Activated CD4-positive, alpha-beta T cell treated with anti-CD3 and anti-CD28 coated beads, Interleukin-2, amount 10 ng/mL, durations not matched to agents 7 days and 5 days (primary cell): Measurements from ENCODE around the gene ERG. TPM values are rescaled to one million over a fixed set of nuclear protein-coding genes. Genes with fewer than 3 reads are reported as not detected.

ENCODE experiments used
- CTCF ChIA-PET: fragments of 350-600 bp; sonication (Branson Sonifier 250); formaldehyde crosslinking; loops from one replicate; lab custom pipeline; 2021; ENCODE audit warnings: antibody characterized with exemption; lab: Charles Lee
- POLR2A ChIA-PET: fragments of 350-600 bp; sonication (Branson Sonifier 250); formaldehyde crosslinking; loops from one replicate; lab custom pipeline; 2021; ENCODE audit warnings: antibody characterized with exemption; lab: Charles Lee
- DNase-seq: peaks from one replicate; pipeline ENCODE4 v3.0.0-alpha.2; 2020
- H3K27ac Mint-ChIP-seq: one replicate; pipeline ENCODE4 v1.8.0; 2021; ENCODE audit warnings: mild to moderate bottlenecking, moderate library complexity, mixed read lengths
- H3K27me3 Mint-ChIP-seq: one replicate; pipeline ENCODE4 v1.8.0; 2021; ENCODE audit warnings: mixed read lengths
- H3K36me3 Mint-ChIP-seq: one replicate; pipeline ENCODE4 v1.8.0; 2021; ENCODE audit warnings: low read depth, mixed read lengths
- H3K4me1 Mint-ChIP-seq: one replicate; pipeline ENCODE4 v1.8.0; 2021; ENCODE audit warnings: mixed read lengths
- H3K4me3 Mint-ChIP-seq: one replicate; pipeline ENCODE4 v1.8.0; 2021; ENCODE audit warnings: mild to moderate bottlenecking, moderate library complexity, mixed read lengths
- H3K9me3 Mint-ChIP-seq: one replicate; pipeline ENCODE4 v1.8.0; 2021; ENCODE audit warnings: mixed read lengths
- total RNA-seq, 2 experiments: library from RNA; stranded (reverse); gene quantifications; one replicate each; pipeline ENCODE4 v1.2.3, GENCODE V29; 2021

ERG gene
- total RNA-seq, 2 experiments from 2014 or later: not detected

- no peaks in the 10 kb centered on the region for H3K36me3 Mint-ChIP-seq
- H3K9me3 Mint-ChIP-seq: no peaks in the 10 kb centered on the region
- ChIA-PET POLR2A (no interaction called here), CTCF (no interaction called here)
- H3K27ac Mint-ChIP-seq: no peak overlapping the region
- no peak for DNase-seq
- H3K27me3 Mint-ChIP-seq: no peaks in the 10 kb centered on the region
- H3K4me3 Mint-ChIP-seq: no peak overlapping the region
- H3K4me1 Mint-ChIP-seq: no peaks in the 10 kb centered on the region
Measured at GRCh38 chr21:38460171-38460742, 38.0 kb downstream of the ERG start.

DNA sequence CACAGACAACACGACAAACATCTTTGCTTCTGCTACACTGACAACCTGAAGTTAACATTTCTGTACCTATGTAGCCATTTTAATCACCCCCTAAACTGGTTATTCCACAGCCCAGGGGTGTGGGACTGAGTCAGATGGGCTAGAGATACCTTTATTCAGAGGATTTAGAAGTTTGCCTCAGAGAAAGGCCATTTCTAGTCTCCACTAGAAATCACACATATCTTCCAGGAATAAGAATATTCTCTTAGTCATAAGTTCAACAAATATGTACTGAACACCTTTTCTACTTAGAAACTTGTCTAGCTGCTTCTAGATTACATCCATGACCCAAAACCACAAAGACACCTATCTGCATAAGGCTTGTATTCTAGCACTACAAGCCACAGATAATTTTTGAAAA is 38.8 kb downstream of the ERG start:
- Mint-ChIP-seq H3K27me3 (no peaks in the 10 kb centered on the region), H3K4me1 (no peaks in the 10 kb centered on the region), H3K4me3 (no peak overlapping the region), H3K9me3 (no peaks in the 10 kb centered on the region), H3K27ac (no peak overlapping the region), H3K36me3 (no peaks in the 10 kb centered on the region)
- DNase-seq: no peak
- CTCF ChIA-PET: no interaction called here
- POLR2A ChIA-PET: no interaction called here

- Mint-ChIP-seq H3K36me3 (no peaks in the 10 kb centered on the region), H3K27me3 (peaks cover 3% of the 10 kb centered on the region), H3K4me3 (no peak overlapping the region), H3K4me1 (no peaks in the 10 kb centered on the region), H3K27ac (no peak overlapping the region), H3K9me3 (no peaks in the 10 kb centered on the region)
- ChIA-PET POLR2A (interaction anchor here (0.7 kb wide), 1 partner anchor 418 kb away, joined by 3 read pairs; no protein-coding TSS in a partner anchor), CTCF (interaction anchor here (1.2 kb wide), 1 partner anchor 20 kb away, joined by 3 read pairs; no protein-coding TSS in a partner anchor)
- DNase-seq: no peak
Measured at GRCh38 chr21:38455403-38455802, 42.9 kb downstream of the ERG start.

- H3K4me3 Mint-ChIP-seq: no peak overlapping the region
- no peaks in the 10 kb centered on the region for H3K4me1 Mint-ChIP-seq
- H3K9me3 Mint-ChIP-seq: no peaks in the 10 kb centered on the region
- CTCF ChIA-PET: interaction anchor here (1.2 kb wide), 1 partner anchor 290 kb away, joined by 3 read pairs; no protein-coding TSS in a partner anchor
- DNase-seq: no peak
- no peak overlapping the region for H3K27ac Mint-ChIP-seq
- POLR2A ChIA-PET: no interaction called here
- H3K27me3 Mint-ChIP-seq: peaks cover 3% of the 10 kb centered on the region
- no peaks in the 10 kb centered on the region for H3K36me3 Mint-ChIP-seq
Measured at GRCh38 chr21:38454702-38455101, 43.6 kb downstream of the ERG start.

GRCh38 chr21:38454161-38454560 is 44.1 kb downstream of the ERG start:
- H3K9me3 Mint-ChIP-seq: no peaks in the 10 kb centered on the region
- H3K36me3 Mint-ChIP-seq: no peaks in the 10 kb centered on the region
- peaks cover 3% of the 10 kb centered on the region for H3K27me3 Mint-ChIP-seq
- H3K4me3 Mint-ChIP-seq: no peak overlapping the region
- H3K4me1 Mint-ChIP-seq: no peaks in the 10 kb centered on the region
- ChIA-PET CTCF (interaction anchor here (1.2 kb wide), 1 partner anchor 290 kb away, joined by 3 read pairs; no protein-coding TSS in a partner anchor), POLR2A (no interaction called here)
- H3K27ac Mint-ChIP-seq: no peak overlapping the region
- no peak for DNase-seq

- H3K27me3 Mint-ChIP-seq: peaks cover 11% of the 10 kb centered on the region
- no peaks in the 10 kb centered on the region for H3K9me3 Mint-ChIP-seq
- no peak overlapping the region for H3K27ac Mint-ChIP-seq
- ChIA-PET CTCF (no interaction called here), POLR2A (no interaction called here)
- DNase-seq: no peak
- no peaks in the 10 kb centered on the region for H3K36me3 Mint-ChIP-seq
- no peaks in the 10 kb centered on the region for H3K4me1 Mint-ChIP-seq
- no peak overlapping the region for H3K4me3 Mint-ChIP-seq
Measured at GRCh38 chr21:38448671-38449385, 49.4 kb downstream of the ERG start.

GRCh38 chr21:38447611-38448010 is 50.7 kb downstream of the ERG start:
- Mint-ChIP-seq H3K9me3 (no peaks in the 10 kb centered on the region), H3K36me3 (no peaks in the 10 kb centered on the region), H3K4me1 (no peaks in the 10 kb centered on the region), H3K4me3 (no peak overlapping the region), H3K27ac (no peak overlapping the region), H3K27me3 (peaks cover 11% of the 10 kb centered on the region)
- DNase-seq: no peak
- ChIA-PET CTCF (no interaction called here), POLR2A (no interaction called here)

GRCh38 chr21:38444691-38445090 is 53.6 kb downstream of the ERG start:
- CTCF ChIA-PET: interaction anchor here (0.6 to 0.7 kb wide), 2 partner anchors 179 to 628 kb away, joined by 3 read pairs; no protein-coding TSS in a partner anchor
- Mint-ChIP-seq H3K27ac (no peak overlapping the region), H3K36me3 (no peaks in the 10 kb centered on the region), H3K27me3 (peaks cover 8% of the 10 kb centered on the region), H3K9me3 (no peaks in the 10 kb centered on the region), H3K4me1 (no peaks in the 10 kb centered on the region), H3K4me3 (no peak overlapping the region)
- POLR2A ChIA-PET: no interaction called here
- DNase-seq: no peak

GRCh38 chr21:38443110-38443509 is 55.2 kb downstream of the ERG start:
- CTCF ChIA-PET: interaction anchor here (0.7 kb wide), 1 partner anchor 317 kb away, joined by 4 read pairs; no protein-coding TSS in a partner anchor
- DNase-seq: no peak
- Mint-ChIP-seq H3K4me3 (no peak overlapping the region), H3K4me1 (no peaks in the 10 kb centered on the region), H3K27me3 (no peaks in the 10 kb centered on the region), H3K27ac (no peak overlapping the region), H3K36me3 (no peaks in the 10 kb centered on the region), H3K9me3 (no peaks in the 10 kb centered on the region)
- POLR2A ChIA-PET: no interaction called here

DNA sequence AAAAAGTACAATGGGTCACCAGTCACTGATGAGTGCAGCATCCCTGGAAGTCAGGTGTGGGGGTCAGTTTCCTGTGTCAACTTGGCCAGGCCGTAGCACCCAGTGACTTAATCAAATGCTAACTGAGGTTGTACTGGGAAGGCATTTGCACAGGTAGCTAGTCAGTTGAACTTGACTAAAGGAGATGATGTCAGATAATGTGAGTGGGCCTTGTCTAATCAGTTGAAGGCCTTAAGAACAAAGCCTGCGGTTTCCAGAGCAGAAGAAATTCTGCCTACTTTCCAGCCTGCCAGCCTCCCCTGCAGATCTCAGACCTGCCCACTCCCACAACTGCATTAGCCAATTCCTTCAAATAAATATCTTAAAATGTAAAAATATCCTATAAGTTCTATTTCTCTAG is 57.1 kb downstream of the ERG start:
- DNase-seq: no peak
- Mint-ChIP-seq H3K4me3 (no peak overlapping the region), H3K36me3 (no peaks in the 10 kb centered on the region), H3K9me3 (no peaks in the 10 kb centered on the region), H3K27me3 (no peaks in the 10 kb centered on the region), H3K4me1 (no peaks in the 10 kb centered on the region), H3K27ac (no peak overlapping the region)
- CTCF ChIA-PET: no interaction called here
- POLR2A ChIA-PET: no interaction called here

DNA sequence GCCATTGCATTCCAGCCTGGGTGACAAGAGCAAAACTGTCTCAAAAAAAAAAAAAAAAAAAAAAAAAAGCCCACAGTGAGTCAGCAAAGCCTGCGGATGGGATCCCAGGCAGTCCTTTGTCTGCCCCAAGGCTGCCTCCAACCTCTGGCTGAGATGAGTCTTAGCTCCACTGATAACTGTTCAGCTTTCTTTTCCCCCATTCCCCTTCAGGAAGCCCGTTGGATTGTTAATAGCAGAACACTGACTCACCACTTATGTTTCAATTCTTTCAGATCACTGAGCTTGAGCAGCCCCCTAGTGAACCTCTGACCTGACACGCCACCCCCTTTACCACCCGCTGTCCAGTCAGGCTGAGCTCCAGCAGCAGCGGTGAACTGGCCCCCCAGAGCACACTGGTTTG is 57.5 kb downstream of the ERG start:
- Mint-ChIP-seq H3K4me3 (no peak overlapping the region), H3K27ac (no peak overlapping the region), H3K4me1 (no peaks in the 10 kb centered on the region), H3K27me3 (no peaks in the 10 kb centered on the region), H3K9me3 (no peaks in the 10 kb centered on the region), H3K36me3 (no peaks in the 10 kb centered on the region)
- ChIA-PET CTCF (no interaction called here), POLR2A (no interaction called here)
- no peak for DNase-seq

DNA sequence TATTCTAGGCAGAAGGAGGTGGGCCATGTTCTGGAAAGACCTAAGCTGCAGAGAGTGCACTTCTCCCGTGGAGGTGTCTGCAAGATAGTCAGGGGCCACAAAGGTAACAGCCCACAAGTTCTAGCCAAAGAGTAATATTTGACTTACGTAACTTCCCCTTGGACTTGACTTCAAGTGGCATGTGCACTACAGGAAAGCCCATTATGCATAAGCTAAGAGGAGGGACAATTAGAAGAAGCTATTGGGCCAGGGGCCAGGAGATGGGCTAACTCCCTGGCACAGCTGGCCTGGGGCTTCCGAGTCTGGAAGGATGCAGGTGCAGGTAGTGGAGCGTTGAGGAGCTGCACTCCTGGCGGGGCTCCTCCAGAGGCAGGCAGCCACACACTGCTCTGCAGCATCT is 58.3 kb downstream of the ERG start:
- DNase-seq: no peak
- H3K27ac Mint-ChIP-seq: no peak overlapping the region
- no peaks in the 10 kb centered on the region for H3K36me3 Mint-ChIP-seq
- no peaks in the 10 kb centered on the region for H3K4me1 Mint-ChIP-seq
- CTCF ChIA-PET: no interaction called here
- no peaks in the 10 kb centered on the region for H3K9me3 Mint-ChIP-seq
- no peak overlapping the region for H3K4me3 Mint-ChIP-seq
- H3K27me3 Mint-ChIP-seq: no peaks in the 10 kb centered on the region
- POLR2A ChIA-PET: no interaction called here

DNA sequence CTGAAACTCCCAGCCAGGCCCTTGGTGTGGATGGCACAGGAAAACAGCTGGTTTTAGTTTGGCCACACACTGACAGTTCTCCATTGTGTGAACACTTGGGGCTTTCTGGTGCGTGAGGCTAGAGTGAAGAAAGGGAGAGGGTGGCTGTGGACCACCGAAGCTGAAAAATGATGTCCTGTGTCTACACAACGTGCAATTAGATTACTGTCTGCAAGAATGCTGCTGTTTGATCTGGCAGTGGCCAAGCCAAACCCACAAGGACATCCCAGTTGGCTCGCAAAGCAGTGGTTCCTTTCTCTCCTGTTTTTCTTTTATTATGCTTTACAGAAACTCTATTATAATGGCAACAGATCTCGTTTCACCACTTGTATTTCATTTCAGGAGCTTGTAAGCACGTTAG is 58.9 kb downstream of the ERG start:
- no peak overlapping the region for H3K27ac Mint-ChIP-seq
- H3K27me3 Mint-ChIP-seq: no peaks in the 10 kb centered on the region
- ChIA-PET CTCF (no interaction called here), POLR2A (no interaction called here)
- H3K4me3 Mint-ChIP-seq: no peak overlapping the region
- no peaks in the 10 kb centered on the region for H3K9me3 Mint-ChIP-seq
- no peaks in the 10 kb centered on the region for H3K4me1 Mint-ChIP-seq
- DNase-seq: no peak
- H3K36me3 Mint-ChIP-seq: no peaks in the 10 kb centered on the region
